GM18519 (cell line): Measurements from ENCODE around the gene FANCE.
"Not testable (repeated sequence)": the region's sequence is repeated elsewhere in the genome, so short reads cannot be mapped to it uniquely, and the experiment has no call there.

Source experiments
- ATAC-seq: cut with Tn5 transposase; IDR thresholded peaks from one replicate; pipeline ENCODE4 v1.9.1; 2021; ENCODE audit warnings: mild to moderate bottlenecking, moderate library complexity; ENCODE audit not compliant: unreplicated experiment, low FRiP score

Gene FANCE

GRCh38 chr6:35515939-35516338, 63.8 kb downstream of the FANCE start:
- ATAC-seq = not testable (repeated sequence)
